ENCODE measurements around the gene TBCCD1. TPM values are rescaled to one million over a fixed set of nuclear protein-coding genes. Genes with fewer than 3 reads are reported as not detected.
A peak's percentile ranks its signal among the peaks of the same experiment; 100 is the strongest.
"Not testable (repeated sequence)": the region's sequence is repeated elsewhere in the genome, so short reads cannot be mapped to it uniquely, and the experiment has no call there.

The TBCCD1 gene
- total RNA-seq, 1 donor from 2014 or later, result 28.2 TPM

DNA sequence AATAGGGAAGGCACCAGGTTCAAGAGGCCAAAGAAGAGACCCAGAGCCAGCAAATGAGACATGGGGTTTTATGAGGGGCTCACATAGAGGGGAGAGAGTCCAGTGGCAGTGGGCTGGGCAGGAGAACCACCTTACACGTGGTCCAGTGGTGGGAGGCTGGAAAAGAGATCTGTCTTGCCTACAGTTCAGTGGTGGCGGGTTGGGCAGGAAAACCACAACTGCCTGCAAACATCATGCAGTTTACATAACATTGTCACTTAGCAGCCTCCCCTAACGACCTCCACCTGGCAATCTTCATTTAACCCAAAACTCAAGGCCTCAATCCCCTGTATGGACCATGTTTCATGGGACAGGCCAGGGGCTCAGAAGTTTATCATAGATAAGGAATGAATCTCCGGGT, 52.0 kb downstream of the TBCCD1 start:
- DNase-seq, result no peak

DNA sequence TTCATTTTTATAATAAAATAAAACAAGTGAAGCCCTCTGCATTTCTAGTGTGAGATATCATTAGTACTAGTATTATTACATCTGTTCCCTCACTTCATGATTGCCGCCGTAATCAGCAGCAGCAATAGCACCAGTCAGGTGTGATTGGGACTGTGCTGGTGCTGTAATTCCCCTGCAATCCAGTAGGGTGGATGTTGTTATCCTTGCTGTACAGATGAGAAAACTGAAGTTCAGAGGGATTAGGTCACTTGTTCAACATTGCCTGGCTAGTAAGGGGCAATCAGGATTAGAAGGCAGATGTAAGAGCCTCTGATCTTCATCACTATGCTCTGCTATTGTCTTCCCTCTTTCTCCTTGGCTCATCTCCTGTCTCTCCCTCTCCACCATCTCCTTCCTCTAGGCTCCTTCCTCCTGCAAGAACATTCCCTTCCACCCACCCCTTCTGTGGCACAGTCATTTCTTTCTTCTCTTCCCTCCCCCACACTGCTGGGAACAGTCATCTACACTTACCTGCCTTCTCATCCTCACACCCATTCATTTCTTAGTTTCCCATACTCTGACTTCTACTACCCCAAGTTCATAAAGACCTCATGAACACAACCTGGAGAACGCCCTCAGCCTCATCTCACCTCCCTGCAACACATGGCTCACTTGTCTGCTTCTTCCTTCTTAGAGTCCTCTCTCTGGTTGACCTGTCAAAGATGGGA, 52.7 kb downstream of the TBCCD1 start:
- DNase-seq, result peak; percentile 8

DNA sequence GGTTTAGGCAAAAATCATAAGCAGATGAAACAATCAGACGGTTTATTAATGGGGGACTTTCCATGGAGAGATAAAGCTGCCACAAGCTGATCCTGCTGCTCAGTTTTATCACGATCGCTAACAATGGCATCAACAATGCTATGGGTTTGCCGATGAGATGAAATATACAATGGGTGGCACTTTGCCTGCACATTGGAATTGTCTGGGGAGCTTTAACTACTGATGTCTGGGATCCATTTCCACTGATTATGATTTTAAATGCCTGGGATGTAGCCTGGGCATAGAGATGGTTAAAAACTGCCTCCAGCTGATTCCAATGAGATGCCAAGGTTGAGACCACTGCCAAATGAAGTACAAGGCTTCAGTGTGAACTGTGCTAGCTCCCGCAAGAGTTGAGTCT, 53.8 kb downstream of the TBCCD1 start:
- no peak for DNase-seq

DNA sequence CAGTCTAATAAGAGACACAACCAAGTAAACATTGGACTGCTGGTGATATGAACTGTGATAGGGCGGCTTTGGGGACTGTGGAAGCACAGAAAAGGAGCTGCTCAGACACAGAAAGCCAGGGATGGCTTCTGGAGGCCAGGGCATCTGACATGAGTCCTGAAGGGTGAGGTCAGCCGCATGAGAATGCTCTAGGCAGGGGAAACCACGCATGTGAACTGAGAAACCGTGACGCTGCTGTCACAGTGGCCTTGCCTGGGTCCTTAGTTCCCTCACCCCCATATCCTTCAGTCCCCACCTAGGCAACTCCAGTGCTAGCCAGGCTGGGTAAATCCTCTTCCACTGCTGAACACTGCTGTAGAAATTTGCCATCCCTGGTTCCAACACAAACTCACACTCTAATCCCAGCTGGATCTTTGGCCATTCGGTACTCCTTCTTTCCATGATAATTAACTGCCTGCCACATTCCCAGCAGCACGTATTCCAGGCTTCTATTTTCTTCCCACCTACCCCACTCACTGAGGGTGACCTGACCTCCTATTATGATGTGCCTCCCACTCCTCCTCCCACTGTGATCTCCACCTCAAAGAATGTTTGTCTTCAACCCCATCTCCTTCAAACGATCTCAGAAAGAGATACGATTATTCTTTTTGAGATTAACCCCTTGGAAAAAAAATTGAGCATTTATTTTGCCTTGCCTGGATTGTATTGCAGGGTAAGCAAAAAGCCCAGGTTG, 54.4 kb downstream of the TBCCD1 start:
- no peak for DNase-seq

DNA sequence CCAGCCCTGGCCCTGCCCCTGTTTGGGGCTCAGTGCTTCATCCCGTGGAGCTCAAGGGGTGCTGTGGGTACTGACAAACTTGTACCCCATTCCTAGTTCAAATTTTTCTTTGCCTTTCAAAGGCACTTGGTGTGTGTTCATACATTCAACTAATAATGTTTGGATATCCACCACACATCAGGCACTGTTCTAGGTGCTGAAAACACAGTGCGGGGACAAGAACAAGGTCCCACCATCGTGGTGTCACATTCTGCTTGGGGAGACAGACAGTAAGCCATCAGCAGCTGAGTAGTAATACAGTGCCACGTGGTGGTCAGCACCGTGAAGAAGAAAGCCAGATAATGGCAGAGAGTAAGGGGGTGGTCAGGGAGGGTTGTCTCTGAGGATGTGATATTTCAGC, 55.4 kb downstream of the TBCCD1 start:
- no peak for DNase-seq

DNA sequence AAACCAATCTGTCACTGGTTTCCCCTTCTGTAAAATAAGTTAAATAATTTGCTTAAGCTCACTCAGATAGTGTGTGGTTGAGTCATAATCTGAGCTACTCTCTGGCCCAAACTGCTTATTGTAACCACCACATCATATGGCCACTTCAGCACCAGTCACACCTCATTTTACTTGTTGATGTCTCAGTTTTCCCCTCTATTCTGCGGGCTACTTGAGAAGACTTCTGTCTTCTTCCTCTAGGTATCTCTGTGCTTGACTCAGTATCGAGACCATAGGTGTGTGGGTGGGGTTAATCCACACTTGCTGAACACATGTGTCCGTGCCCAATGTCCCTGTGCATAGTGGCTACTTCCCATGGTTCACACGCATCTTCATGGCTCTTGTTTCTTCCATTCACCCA, 55.9 kb downstream of the TBCCD1 start:
- no peak for DNase-seq

DNA sequence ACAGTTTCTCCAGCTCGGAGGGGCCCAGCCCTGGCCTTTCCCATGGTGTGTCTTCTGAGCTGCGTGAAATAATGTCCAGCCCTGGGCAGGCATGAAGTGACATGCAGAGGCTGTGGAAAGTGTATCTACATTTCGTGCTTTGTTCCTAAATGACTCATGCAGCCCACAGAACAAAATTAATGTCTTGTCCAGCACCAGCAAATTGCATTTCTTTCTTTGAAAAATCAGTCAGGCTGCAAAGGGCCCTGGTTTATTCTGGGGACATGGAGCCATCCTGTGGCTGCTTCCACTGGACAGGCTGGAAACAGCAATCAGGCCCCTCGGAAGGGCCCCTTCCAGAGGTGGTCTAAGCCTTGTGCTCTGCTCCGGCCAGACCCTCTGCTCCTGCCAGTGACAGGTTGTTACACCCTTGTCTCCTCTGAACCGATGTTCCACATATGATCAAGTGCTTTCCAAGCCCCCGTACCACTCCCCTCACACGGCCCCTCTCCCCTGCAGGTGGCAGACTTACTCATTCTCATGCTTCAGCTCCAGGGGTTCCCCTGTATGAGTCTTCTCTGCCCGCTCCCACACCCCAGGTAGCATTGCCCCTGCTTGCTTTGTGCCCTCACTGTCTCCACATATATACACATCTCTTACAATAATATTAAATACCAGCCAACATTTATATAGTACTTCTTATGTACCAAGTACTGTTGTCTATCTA, 56.6 kb downstream of the TBCCD1 start:
- no peak for DNase-seq

DNA sequence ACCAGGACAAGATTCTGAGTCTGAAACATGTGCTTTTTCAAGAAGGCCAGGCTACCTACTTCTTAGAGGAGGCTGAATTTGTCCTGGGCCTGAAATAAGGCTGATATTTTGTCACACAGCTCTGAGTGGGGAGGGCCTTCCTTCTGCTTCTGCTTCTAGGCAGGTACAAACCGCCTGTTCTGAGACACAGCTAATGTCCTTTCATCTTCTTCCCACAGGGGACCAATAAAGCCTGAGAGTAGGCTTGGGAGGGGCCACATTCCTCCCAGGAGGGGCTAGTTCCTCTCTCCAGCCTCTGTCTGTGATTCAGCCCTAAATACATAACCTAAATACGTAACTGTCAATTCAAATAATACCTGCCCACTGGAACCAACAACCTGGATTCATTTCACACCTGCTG, 57.7 kb downstream of the TBCCD1 start:
- no peak for DNase-seq

DNA sequence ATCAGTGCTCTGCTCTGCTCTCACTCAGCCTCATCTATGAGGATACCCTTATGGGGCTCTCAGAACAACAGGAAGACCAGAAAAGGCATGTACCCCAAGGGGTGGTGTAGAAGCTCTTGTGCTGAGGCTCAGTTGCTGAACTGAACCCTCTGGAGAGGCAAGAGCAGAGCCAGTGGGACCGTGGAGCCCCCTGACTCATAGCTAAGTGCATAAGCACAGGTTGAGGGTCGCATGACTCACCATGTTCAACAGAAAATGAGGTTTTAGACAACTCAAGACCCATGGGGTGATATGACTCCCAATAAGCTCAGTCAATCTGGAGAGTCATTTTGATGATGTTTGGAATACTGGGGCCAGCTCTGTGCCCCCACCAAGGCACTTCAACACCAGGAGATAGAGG, 60.3 kb downstream of the TBCCD1 start:
- DNase-seq, result no peak

DNA sequence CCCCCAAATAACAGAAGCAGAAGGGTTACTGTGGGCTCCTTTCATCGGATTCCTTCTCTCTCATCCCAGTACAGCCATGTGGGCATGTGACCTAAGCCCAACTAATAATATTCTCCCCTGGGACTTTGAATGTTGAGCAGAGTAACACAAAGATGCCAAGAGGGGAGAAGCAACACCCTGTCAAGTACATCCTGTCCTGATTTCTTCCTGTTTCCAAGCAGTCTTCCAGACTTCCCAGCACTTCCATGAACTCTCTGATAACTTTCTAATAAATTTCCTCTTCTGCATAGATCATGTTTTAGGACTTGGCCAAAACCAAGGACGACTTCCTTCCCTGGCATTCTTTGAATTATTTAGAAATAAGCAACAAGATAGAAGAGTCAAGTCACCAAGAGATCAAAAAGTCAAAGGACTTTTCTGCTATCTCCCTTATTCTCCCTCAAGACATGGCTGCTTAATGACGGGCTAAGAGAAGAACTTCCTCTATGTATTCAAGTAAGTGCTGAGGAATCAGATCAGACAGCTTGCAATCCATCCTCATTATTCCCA, 60.9 kb downstream of the TBCCD1 start:
- DNase-seq, result no peak

DNA sequence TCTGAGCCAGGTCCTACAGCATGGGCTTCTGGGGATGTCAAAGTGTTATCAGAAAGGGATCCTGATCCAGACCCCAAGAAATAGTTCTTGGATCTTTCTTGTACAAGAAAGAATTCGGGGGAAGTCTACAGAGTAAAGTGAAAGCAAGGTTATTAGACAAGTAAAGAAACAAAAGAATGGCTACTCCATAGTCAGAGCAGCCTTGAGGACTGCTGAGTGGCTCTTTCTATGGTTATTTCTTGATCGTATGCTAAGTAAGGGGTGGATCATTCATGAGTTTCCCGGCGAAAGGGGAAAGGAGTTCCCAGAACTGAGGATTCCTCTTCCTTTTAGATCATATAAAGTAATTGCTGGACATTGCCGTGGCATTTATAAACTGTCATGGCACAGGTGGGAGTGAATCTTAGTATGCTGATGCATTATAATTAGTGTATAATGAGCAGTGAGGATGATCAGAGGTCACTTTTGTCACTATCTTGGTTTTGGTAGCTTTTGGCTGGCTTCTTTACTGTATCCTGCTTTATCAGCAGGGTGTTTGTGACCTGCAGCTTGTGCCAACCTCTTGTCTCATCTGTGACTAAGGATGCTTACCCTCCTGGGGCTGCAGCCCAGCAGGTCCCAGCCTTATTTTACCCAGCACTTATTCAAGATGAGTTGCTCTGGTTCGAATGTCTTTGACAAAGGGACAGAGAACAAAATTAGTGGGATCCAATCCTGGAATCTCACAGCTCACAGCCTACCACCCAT, 64.0 kb downstream of the TBCCD1 start:
- no peak for DNase-seq

DNA sequence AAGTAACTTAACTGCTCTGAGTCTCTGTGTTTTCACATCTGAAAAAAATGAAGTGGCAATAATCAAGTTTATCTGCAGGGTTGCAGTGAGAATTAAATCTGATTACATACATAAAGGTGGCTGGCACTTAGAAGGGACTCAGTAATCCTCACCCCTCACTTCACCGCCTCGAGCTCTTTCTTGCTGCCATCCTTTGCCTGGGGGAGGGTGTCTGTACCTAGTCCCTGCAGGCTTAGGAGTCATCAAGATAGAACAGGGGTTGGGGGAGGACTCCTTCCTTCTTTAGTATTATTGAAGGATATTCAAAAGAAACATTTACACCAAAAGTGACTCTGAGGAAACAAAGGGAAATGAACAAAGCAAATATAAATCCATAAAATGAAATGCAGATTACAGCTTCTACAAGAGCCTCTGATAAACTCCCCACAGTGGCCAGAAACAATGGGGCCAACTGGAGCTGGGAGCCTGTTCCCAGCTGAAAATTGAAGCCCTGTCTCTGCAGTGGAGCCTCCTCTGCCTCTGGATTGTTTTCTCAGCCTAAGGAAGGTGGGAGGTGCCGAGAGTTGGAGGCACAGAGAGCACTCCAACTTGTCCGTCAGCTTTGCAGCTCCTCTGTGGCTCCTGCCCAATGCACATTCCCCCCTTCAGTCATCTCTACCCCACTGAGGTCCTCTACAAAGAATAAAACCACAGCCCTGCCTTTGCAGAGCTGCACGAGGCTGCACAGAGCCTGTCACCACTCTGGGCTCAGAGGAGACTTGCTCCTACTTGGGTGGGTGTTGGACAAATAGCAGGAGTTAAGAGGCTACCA, 64.8 kb downstream of the TBCCD1 start:
- no peak for DNase-seq

DNA sequence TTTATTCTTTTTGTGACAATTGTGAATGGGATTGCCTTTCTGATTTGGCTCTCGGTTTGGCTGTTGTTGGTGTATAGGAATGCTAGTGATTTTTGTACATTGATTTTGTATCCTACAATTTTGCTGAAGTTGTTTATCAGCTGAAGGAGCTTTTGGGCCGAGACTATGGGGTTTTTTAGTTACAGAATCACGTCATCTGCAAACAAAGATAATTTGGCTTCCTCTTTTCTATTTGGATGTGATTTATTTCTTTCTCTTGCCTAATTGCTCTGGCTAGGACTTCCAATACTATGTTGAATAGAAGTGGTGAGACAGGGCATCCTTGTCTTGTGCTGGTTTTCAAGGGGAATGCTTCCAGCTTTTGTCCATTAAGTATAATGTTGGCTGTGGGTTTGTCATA, 67.2 kb downstream of the TBCCD1 start:
- not testable (repeated sequence) for DNase-seq

DNA sequence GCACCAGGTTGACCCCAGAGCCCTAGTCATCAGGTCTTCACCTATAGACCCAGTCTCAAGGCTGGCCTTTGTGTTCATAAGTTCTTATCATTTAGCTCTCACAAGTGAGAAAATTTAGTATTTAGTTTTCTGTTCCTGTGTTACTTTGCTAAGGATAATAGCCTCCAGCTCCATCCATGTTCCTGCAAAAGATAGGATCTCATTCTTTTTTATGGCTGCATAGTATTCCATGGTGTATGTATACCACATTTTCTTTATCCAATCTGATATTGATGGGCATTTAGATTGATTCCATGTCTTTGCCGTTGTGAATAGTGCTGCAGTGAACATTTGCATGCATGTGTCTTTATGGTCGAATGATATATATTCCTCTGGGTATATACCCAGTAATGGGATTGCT, 69.1 kb downstream of the TBCCD1 start:
- DNase-seq, result not testable (repeated sequence)

DNA sequence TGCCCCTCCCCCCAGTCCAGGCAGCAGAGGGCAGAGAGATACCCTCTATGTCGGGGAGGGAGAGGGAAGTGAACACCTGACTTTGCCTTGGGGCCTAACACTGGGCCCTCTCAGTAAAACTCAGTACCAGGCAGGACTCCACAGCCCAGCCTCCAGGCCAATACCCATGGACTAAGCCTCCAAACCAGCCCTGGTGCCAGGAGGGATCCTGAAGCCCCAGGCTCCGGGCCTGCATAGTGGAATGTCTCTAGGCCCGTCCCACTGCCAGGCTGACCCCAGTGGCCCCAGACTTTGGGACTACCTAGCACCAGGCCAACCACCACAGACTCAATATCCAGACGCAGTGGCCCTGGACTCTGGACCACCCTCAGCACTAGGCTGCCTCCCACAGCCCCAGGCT, 69.5 kb downstream of the TBCCD1 start:
- no peak for DNase-seq

DNA sequence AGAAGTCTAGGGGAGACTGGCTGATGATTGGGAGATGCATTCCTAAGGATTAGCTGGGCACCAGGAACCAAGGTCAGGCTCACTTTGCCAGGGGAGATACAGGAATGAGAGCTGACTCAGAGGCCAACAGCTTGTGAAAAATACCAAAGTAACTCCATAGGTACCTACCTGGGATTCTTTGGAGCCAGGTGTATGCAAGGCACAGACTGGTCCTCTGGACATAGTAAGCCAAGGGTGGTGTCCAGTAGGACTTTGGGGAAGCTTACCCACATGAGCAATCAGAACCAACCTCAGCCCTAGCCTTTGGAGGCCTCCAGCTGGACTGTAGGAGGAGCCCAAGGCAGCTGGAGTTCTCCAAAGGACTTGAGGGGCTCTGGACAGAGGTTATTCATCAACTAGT, 70.5 kb downstream of the TBCCD1 start:
- no peak for DNase-seq

Other genes starting within 250 kb of the TBCCD1 start
- under 0.01 and 0.42 TPM in 2 replicates for gene DGKG, start 205.1 kb downstream of the TBCCD1 start, total RNA-seq
- 0.70 and 2.4 TPM in 2 replicates for gene CRYGS, start 23.0 kb downstream of the TBCCD1 start, total RNA-seq
- gene DNAJB11, start 3.4 kb upstream of the TBCCD1 start, total RNA-seq, result 60.4 and 91.1 TPM in 2 replicates
- 0.05 TPM in 1 of 2 replicates, not detected in the other for gene AHSG, start 45.7 kb upstream of the TBCCD1 start, total RNA-seq
- not detected in 2 replicates for gene FETUB, start 73.1 kb upstream of the TBCCD1 start, total RNA-seq
- not detected in 2 replicates for gene HRG, start 98.7 kb upstream of the TBCCD1 start, total RNA-seq
- gene KNG1, start 150.0 kb upstream of the TBCCD1 start, total RNA-seq, result not detected in 2 replicates
- gene EIF4A2, start 216.2 kb upstream of the TBCCD1 start, total RNA-seq, result 564 and 1,344 TPM in 2 replicates
- 27.9 and 32.0 TPM in 2 replicates for gene RFC4, start 239.1 kb upstream of the TBCCD1 start, total RNA-seq